Neural progenitor cell (in vitro differentiated cells): ENCODE data around the gene PIGC. TPM values are rescaled to one million over a fixed set of nuclear protein-coding genes. Genes with fewer than 3 reads are reported as not detected.

Experiments used
- DNase-seq: peaks from one replicate; pipeline ENCODE4 v3.0.0-alpha.2; 2016; ENCODE audit warnings: low spot score
- H2AFZ ChIP-seq: fragments of 200-600 bp; sonication (generic); replicated peaks from 2 replicates; pipeline ENCODE4 v1.6.1; 2016; ENCODE audit warnings: antibody characterized with exemption
- H3F3A ChIP-seq: fragments of 200-600 bp; sonication (generic); 2 replicates; pipeline ENCODE4 v1.6.1; 2016; ENCODE audit warnings: antibody characterized with exemption, low read depth
- H3K27ac ChIP-seq: fragments of 200-600 bp; sonication (generic); 2 replicates; pipeline ENCODE4 v1.5.1; 2016; ENCODE audit warnings: mild to moderate bottlenecking
- H3K27me3 ChIP-seq: fragments of 200-600 bp; sonication (generic); 2 replicates; pipeline ENCODE4 v1.6.1; 2016; ENCODE audit warnings: mild to moderate bottlenecking, moderate library complexity
- H3K36me3 ChIP-seq: fragments of 200-600 bp; sonication (generic); 2 replicates; pipeline ENCODE4 v1.5.1; 2016
- H3K4me1 ChIP-seq: fragments of 200-600 bp; sonication (generic); 2 replicates; pipeline ENCODE4 v1.6.1; 2016; ENCODE audit warnings: mixed run types
- H3K4me2 ChIP-seq: fragments of 200-600 bp; sonication (generic); 2 replicates; pipeline ENCODE4 v1.6.1; 2016
- H3K4me3 ChIP-seq: fragments of 200-600 bp; sonication (generic); 2 replicates; pipeline ENCODE4 v1.5.1; 2016
- H3K79me2 ChIP-seq: fragments of 200-600 bp; sonication (generic); 2 replicates; pipeline ENCODE4 v1.6.1; 2016; ENCODE audit warnings: low read depth
- H3K9ac ChIP-seq: fragments of 200-600 bp; sonication (generic); 2 replicates; pipeline ENCODE4 v1.6.1; 2016
- H3K9me3 ChIP-seq: fragments of 200-600 bp; sonication (generic); 2 replicates; pipeline ENCODE4 v1.5.1; 2016; ENCODE audit warnings: low read depth
- H4K20me1 ChIP-seq: fragments of 200-600 bp; sonication (generic); 2 replicates; pipeline ENCODE4 v1.6.1; 2016; ENCODE audit warnings: low read depth
- H3K27ac Mint-ChIP-seq: 3 replicates; pipeline ENCODE4 v1.8.0; 2021; ENCODE audit warnings: mixed read lengths
- H3K27me3 Mint-ChIP-seq: 2 replicates; pipeline ENCODE4 v1.8.0; 2022; ENCODE audit warnings: low read depth, mild to moderate bottlenecking, inconsistent platforms, moderate library complexity, mixed read lengths; ENCODE audit not compliant: insufficient read depth
- H3K36me3 Mint-ChIP-seq: 3 replicates; pipeline ENCODE4 v1.8.0; 2021; ENCODE audit warnings: mixed read lengths
- H3K4me1 Mint-ChIP-seq: 3 replicates; pipeline ENCODE4 v1.8.0; 2021; ENCODE audit warnings: mixed read lengths
- H3K4me3 Mint-ChIP-seq: 3 replicates; pipeline ENCODE4 v1.8.0; 2021; ENCODE audit warnings: mild to moderate bottlenecking, moderate library complexity, mixed read lengths
- H3K9me3 Mint-ChIP-seq: 3 replicates; pipeline ENCODE4 v1.8.0; 2020; ENCODE audit warnings: mixed read lengths
- CTCF ChIP-seq: fragments of 200-600 bp; sonication (generic); IDR thresholded peaks from 2 replicates; pipeline ENCODE4 v1.5.1; 2017; ENCODE audit warnings: antibody characterized with exemption, mild to moderate bottlenecking
- EZH2 ChIP-seq: fragments of 200-600 bp; sonication (generic); IDR thresholded peaks from 2 replicates; pipeline ENCODE4 v1.6.1; 2017; ENCODE audit warnings: antibody characterized with exemption, mild to moderate bottlenecking, moderate library complexity
- EZH2phosphoT487 ChIP-seq: fragments of 200-600 bp; sonication (generic); IDR thresholded peaks from 2 replicates; pipeline ENCODE4 v1.6.1; 2017; ENCODE audit warnings: antibody characterized with exemption
- total RNA-seq: library from RNA; depleted of rRNA; stranded (reverse); fragments of >200 nt; gene quantifications from 2 replicates; pipeline ENCODE4 v1.2.3, GENCODE V29; 2015; ENCODE audit warnings: low replicate concordance

Gene PIGC
- total RNA-seq, 1 donor from 2014 or later = 39.4 TPM

- no peak for DNase-seq
- H3K4me2 ChIP-seq = no peak overlapping the region
- Mint-ChIP-seq H3K36me3 (no peaks in the 10 kb centered on the region), H3K27ac (no peak overlapping the region), H3K9me3 (no peaks in the 10 kb centered on the region), H3K4me1 (no peaks in the 10 kb centered on the region), H3K4me3 (no peak overlapping the region), H3K27me3 (peaks cover 2% of the 10 kb centered on the region)
- no peaks in the 10 kb centered on the region for H3K27me3 ChIP-seq
- TF ChIP-seq EZH2phosphoT487 = no peak
- TF ChIP-seq CTCF = no peak
- TF ChIP-seq EZH2 = no peak
- no peaks in the 10 kb centered on the region for H3K36me3 ChIP-seq
- no peaks in the 10 kb centered on the region for H4K20me1 ChIP-seq
- H3K9me3 ChIP-seq = no peaks in the 10 kb centered on the region
- H3K4me1 ChIP-seq = no peaks in the 10 kb centered on the region
- H3K4me3 ChIP-seq = no peak overlapping the region
- H3K27ac ChIP-seq = no peak overlapping the region
- no peaks in the 10 kb centered on the region for H3K79me2 ChIP-seq
- no peak overlapping the region for H2AFZ ChIP-seq
- no peaks in the 10 kb centered on the region for H3F3A ChIP-seq
- no peak overlapping the region for H3K9ac ChIP-seq
Observed at GRCh38 chr1:172406968-172407367, 36.9 kb downstream of the PIGC start.

DNA sequence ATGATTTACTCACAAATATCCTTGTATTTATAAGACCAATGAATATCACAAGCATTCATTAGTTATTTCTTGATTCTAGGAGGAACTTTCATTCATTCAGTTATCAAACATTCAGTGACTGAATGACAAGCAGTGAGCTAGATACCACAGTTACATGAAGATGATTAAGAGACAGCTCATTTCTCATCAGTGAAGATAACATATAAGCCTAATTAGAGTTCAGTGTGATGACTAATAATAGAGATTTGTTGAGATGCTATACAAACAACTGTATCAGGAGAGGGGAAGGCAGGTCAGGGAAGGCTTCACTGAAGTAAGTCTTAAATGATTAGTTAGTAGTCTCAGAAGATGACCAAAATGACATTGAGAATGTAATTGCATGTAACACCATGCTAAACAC, 38.0 kb downstream of the PIGC start:
- no peaks in the 10 kb centered on the region for H3K9me3 Mint-ChIP-seq
- Histone ChIP-seq H3F3A (no peaks in the 10 kb centered on the region), H3K4me3 (no peak overlapping the region), H3K9me3 (no peaks in the 10 kb centered on the region), H4K20me1 (no peaks in the 10 kb centered on the region), H3K9ac (no peak overlapping the region), H3K4me2 (no peak overlapping the region), H3K27ac (no peak overlapping the region), H3K27me3 (no peaks in the 10 kb centered on the region), H2AFZ (no peak overlapping the region), H3K4me1 (no peaks in the 10 kb centered on the region), H3K79me2 (no peaks in the 10 kb centered on the region), H3K36me3 (no peaks in the 10 kb centered on the region)
- H3K4me3 Mint-ChIP-seq = no peak overlapping the region
- no peak overlapping the region for H3K27ac Mint-ChIP-seq
- peaks cover 2% of the 10 kb centered on the region for H3K27me3 Mint-ChIP-seq
- H3K36me3 Mint-ChIP-seq = no peaks in the 10 kb centered on the region
- DNase-seq = no peak
- no peaks in the 10 kb centered on the region for H3K4me1 Mint-ChIP-seq
- TF ChIP-seq EZH2 (no peak), CTCF (no peak), EZH2phosphoT487 (no peak)

- H3K79me2 ChIP-seq = no peaks in the 10 kb centered on the region
- no peak overlapping the region for H3K9ac ChIP-seq
- H3K9me3 ChIP-seq = no peaks in the 10 kb centered on the region
- no peaks in the 10 kb centered on the region for H3K27me3 ChIP-seq
- no peaks in the 10 kb centered on the region for H3K36me3 ChIP-seq
- H3F3A ChIP-seq = no peaks in the 10 kb centered on the region
- DNase-seq = no peak
- no peaks in the 10 kb centered on the region for H4K20me1 ChIP-seq
- Mint-ChIP-seq H3K27me3 (peaks cover 2% of the 10 kb centered on the region), H3K36me3 (no peaks in the 10 kb centered on the region), H3K9me3 (no peaks in the 10 kb centered on the region), H3K27ac (no peak overlapping the region), H3K4me1 (peaks cover 5% of the 10 kb centered on the region), H3K4me3 (no peak overlapping the region)
- no peak overlapping the region for H3K4me2 ChIP-seq
- TF ChIP-seq CTCF = no peak
- no peak for TF ChIP-seq EZH2phosphoT487
- TF ChIP-seq EZH2 = no peak
- no peaks in the 10 kb centered on the region for H3K4me1 ChIP-seq
- H2AFZ ChIP-seq = no peak overlapping the region
- no peak overlapping the region for H3K4me3 ChIP-seq
- no peak overlapping the region for H3K27ac ChIP-seq
Observed at GRCh38 chr1:172404121-172404520, 39.7 kb downstream of the PIGC start.
